HepG2 (cell line): Measurements from ENCODE around the gene CDC25C. TPM values are rescaled to one million over a fixed set of nuclear protein-coding genes. Genes with fewer than 3 reads are reported as not detected.

ENCODE experiments used
- AHR ChIP-seq: IDR thresholded peaks from 2 replicates; pipeline ENCODE4 v1.6.1; 2018; ENCODE audit warnings: missing genetic modification reagents, missing compliant biosample characterization
- ATM ChIP-seq: fragments of 450-650 bp; IDR thresholded peaks from 2 replicates; pipeline ENCODE4 v1.7.1; 2017; ENCODE audit warnings: mild to moderate bottlenecking, borderline replicate concordance
- CAMTA2 ChIP-seq: sonication (generic); formaldehyde crosslinking; IDR thresholded peaks from 2 replicates; pipeline ENCODE4 v1.4.0; 2020; ENCODE audit warnings: mild to moderate bottlenecking, missing genetic modification reagents, borderline replicate concordance
- ELF4 ChIP-seq: sonication (generic); formaldehyde crosslinking; IDR thresholded peaks from 2 replicates; pipeline ENCODE4 v1.5.0; 2020; ENCODE audit warnings: missing genetic modification reagents, mild to moderate bottlenecking, moderate library complexity, borderline replicate concordance
- EZH2 ChIP-seq: conservative IDR thresholded peaks from 2 replicates; pipeline ENCODE4 v1.6.1; 2012; ENCODE audit warnings: mild to moderate bottlenecking, low read depth, low read length, moderate library complexity
- FOSL1 ChIP-seq: sonication (generic); formaldehyde crosslinking; IDR thresholded peaks from 2 replicates; pipeline ENCODE4 v1.9.0; 2021; ENCODE audit warnings: missing genetic modification reagents, borderline replicate concordance
- FOXM1 ChIP-seq: sonication (generic); formaldehyde crosslinking; IDR thresholded peaks from 2 replicates; pipeline ENCODE4 v1.5.0; 2020; ENCODE audit warnings: missing genetic modification reagents
- MTF1 ChIP-seq: sonication (generic); formaldehyde crosslinking; IDR thresholded peaks from 2 replicates; pipeline ENCODE4 v1.5.0; 2020; ENCODE audit warnings: missing genetic modification reagents
- PHB2 ChIP-seq: fragments of 450-650 bp; IDR thresholded peaks from 2 replicates; pipeline ENCODE4 v1.6.1; 2018; ENCODE audit not compliant: partially characterized antibody
- TCF7 ChIP-seq: sonication (generic); IDR thresholded peaks from 2 replicates; pipeline ENCODE4 v1.6.1; 2016; ENCODE audit warnings: antibody characterized with exemption, low read depth
- XBP1 ChIP-seq: sonication (generic); formaldehyde crosslinking; IDR thresholded peaks from 2 replicates; pipeline ENCODE4 v1.5.0; 2020; ENCODE audit warnings: missing genetic modification reagents
- ZNF17 ChIP-seq: sonication (generic); formaldehyde crosslinking; IDR thresholded peaks from 2 replicates; pipeline ENCODE4 v1.5.0; 2020; ENCODE audit warnings: mild to moderate bottlenecking, missing genetic modification reagents
- ZNF326 ChIP-seq: sonication (generic); formaldehyde crosslinking; IDR thresholded peaks from 2 replicates; pipeline ENCODE4 v1.4.0; 2020; ENCODE audit warnings: missing genetic modification reagents, borderline replicate concordance
- ZNF354B ChIP-seq: sonication (generic); formaldehyde crosslinking; IDR thresholded peaks from 2 replicates; pipeline ENCODE4 v1.8.0; 2022; ENCODE audit warnings: mild to moderate bottlenecking, missing genetic modification reagents
- ZNF382 ChIP-seq: sonication (generic); formaldehyde crosslinking; IDR thresholded peaks from 2 replicates; pipeline ENCODE4 v1.5.0; 2020; ENCODE audit warnings: missing genetic modification reagents, mild to moderate bottlenecking, borderline replicate concordance
- ZNF496 ChIP-seq: sonication (generic); formaldehyde crosslinking; IDR thresholded peaks from 2 replicates; pipeline ENCODE4 v1.8.1; 2023; ENCODE audit warnings: mild to moderate bottlenecking, moderate library complexity, missing genetic modification reagents; ENCODE audit not compliant: insufficient replicate concordance
- ZNF557 ChIP-seq: sonication (generic); formaldehyde crosslinking; IDR thresholded peaks from 2 replicates; pipeline ENCODE4 v1.4.0; 2020; ENCODE audit warnings: missing genetic modification reagents
- ZNF713 ChIP-seq: sonication (generic); formaldehyde crosslinking; IDR thresholded peaks from 2 replicates; pipeline ENCODE4 v1.4.0; 2020; ENCODE audit warnings: mild to moderate bottlenecking, missing genetic modification reagents
- ZNF724P ChIP-seq: sonication (generic); formaldehyde crosslinking; IDR thresholded peaks from 2 replicates; pipeline ENCODE4 v1.8.0; 2022; ENCODE audit warnings: missing genetic modification reagents, borderline replicate concordance
- polyA plus RNA-seq, 8 experiments: library from polyadenylated mRNA; depleted of rRNA in 3 of 8; stranded (reverse) in 7 of 8; unstranded in 1 of 8; fragments of >200 nt; fragmentation: Illumina TruSeq in 4 of 8; extraction: Trizol in 4 of 8; gene quantifications; 2 replicates each; pipeline versions ENCODE4 v1.2.1 to v1.2.3, GENCODE V29; 2011 to 2016; ENCODE audit warnings: low read depth in 4 of 8, missing spikeins in 1 of 8, mixed read lengths in 1 of 8; ENCODE audit not compliant: insufficient read depth in 1 of 8
- total RNA-seq, 5 experiments: library from RNA; depleted of rRNA; stranded (reverse); fragments of >200 nt; fragmentation: Illumina TruSeq; extraction: Trizol; gene quantifications; 2 replicates each; pipeline ENCODE4 v1.2.3, GENCODE V29; 2016; ENCODE audit warnings: low read depth in 1 of 5
- TF ChIP-seq, protein P1 (sequence below): sonication (generic); formaldehyde crosslinking; IDR thresholded peaks from 2 replicates; pipeline ENCODE4 v1.4.0; 2020; ENCODE audit warnings: missing genetic modification reagents, mild to moderate bottlenecking, borderline replicate concordance
- TF ChIP-seq, protein P2 (sequence below): sonication (generic); formaldehyde crosslinking; IDR thresholded peaks from 2 replicates; pipeline ENCODE4 v1.4.0; 2020; ENCODE audit warnings: missing genetic modification reagents
- TF ChIP-seq, protein P3 (sequence below): sonication (generic); formaldehyde crosslinking; IDR thresholded peaks from 2 replicates; pipeline ENCODE4 v1.8.0; 2022; ENCODE audit warnings: mild to moderate bottlenecking, missing genetic modification reagents, moderate library complexity
- TF ChIP-seq, protein P4 (sequence below): sonication (generic); formaldehyde crosslinking; IDR thresholded peaks from 2 replicates; pipeline ENCODE4 v1.4.0; 2020; ENCODE audit warnings: low read depth, mild to moderate bottlenecking, missing genetic modification reagents

Gene CDC25C
- total and polyA plus RNA-seq, 2 of the 13 experiments (the other 11 are each of a cell fraction or from before 2014, with no cell fraction given), result 17.7 to 27.6 TPM

DNA sequence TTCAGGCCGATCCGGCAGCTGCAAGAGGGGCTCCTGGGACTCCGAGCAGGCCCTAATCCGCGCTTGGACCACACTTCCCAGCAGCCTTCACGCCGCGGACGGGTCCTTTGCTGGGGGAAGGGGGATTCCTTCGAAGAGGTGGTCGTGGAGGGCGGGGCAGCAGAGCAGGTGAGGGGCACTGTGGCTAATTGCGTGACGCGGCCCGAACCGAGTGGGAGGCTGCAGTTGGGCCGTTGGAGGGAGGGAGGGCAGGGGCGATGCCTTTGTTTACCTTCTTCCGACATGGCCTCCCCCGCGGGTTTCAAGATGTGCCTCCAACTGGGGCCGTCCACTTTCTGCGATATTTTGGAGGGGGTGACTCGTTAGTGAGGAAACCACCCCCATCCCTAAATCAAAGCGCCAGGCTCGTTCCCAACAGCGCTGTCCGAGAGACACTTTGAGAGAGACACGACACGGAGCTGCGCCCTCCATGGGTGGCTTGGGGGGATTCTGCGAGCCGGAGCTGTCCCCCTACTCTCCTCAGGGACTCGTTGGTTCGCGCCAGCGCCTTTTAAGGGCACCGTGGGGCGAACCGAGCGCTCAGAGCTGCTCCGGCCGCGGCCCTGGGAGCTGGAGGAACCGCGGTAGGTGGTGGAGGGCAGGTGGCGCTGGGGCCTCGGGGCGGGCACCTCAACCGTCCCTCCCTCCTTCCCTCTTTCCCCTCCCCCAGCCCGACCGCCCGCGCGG is 6.2 kb upstream of the CDC25C start, which contains the start of gene FAM53C (continued):
- TF ChIP-seq ZNF326 (no peak), TCF7 (no peak), ZNF496 (CRISPR knock-in tag) (no peak), ELF4 (CRISPR knock-in tag) (no peak), ZNF713 (CRISPR knock-in tag) (no peak), MTF1 (CRISPR knock-in tag) (no peak), ZNF724P (CRISPR knock-in tag) (peak; percentile 45; the same call in 1 of the 2 replicates), AHR (CRISPR knock-in tag) (peak; percentile 92; the same call in 1 of the 2 replicates), XBP1 (CRISPR knock-in tag) (no peak), CAMTA2 (CRISPR knock-in tag) (no peak), FOSL1 (CRISPR knock-in tag) (no peak), PHB2 (no peak), ATM (no peak), EZH2 (no peak), FOXM1 (no peak), ZNF17 (CRISPR knock-in tag) (no peak), ZNF557 (CRISPR knock-in tag) (no peak; the same call in 1 of the 2 replicates), ZNF382 (CRISPR knock-in tag) (no peak), ZNF354B (peak; percentile 90; the same call in 1 of the 2 replicates)
- TF ChIP-seq, protein P1, sequence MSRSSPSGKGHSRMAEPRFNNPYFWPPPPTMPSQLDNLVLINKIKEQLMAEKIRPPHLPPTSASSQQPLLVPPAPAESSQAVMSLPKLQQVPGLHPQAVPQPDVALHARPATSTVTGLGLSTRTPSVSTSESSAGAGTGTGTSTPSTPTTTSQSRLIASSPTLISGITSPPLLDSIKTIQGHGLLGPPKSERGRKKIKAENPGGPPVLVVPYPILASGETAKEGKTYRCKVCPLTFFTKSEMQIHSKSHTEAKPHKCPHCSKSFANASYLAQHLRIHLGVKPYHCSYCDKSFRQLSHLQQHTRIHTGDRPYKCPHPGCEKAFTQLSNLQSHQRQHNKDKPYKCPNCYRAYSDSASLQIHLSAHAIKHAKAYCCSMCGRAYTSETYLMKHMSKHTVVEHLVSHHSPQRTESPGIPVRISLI, result no peak; the same call in 1 of the 2 replicates
- TF ChIP-seq, protein P2, sequence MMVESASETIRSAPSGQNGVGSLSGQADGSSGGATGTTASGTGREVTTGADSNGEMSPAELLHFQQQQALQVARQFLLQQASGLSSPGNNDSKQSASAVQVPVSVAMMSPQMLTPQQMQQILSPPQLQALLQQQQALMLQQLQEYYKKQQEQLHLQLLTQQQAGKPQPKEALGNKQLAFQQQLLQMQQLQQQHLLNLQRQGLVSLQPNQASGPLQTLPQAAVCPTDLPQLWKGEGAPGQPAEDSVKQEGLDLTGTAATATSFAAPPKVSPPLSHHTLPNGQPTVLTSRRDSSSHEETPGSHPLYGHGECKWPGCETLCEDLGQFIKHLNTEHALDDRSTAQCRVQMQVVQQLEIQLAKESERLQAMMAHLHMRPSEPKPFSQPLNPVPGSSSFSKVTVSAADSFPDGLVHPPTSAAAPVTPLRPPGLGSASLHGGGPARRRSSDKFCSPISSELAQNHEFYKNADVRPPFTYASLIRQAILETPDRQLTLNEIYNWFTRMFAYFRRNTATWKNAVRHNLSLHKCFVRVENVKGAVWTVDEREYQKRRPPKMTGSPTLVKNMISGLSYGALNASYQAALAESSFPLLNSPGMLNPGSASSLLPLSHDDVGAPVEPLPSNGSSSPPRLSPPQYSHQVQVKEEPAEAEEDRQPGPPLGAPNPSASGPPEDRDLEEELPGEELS (CRISPR knock-in tag), result peak; percentile 56
- TF ChIP-seq, protein P3, sequence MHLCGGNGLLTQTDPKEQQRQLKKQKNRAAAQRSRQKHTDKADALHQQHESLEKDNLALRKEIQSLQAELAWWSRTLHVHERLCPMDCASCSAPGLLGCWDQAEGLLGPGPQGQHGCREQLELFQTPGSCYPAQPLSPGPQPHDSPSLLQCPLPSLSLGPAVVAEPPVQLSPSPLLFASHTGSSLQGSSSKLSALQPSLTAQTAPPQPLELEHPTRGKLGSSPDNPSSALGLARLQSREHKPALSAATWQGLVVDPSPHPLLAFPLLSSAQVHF (CRISPR knock-in tag), result peak; percentile 77; the same call in 1 of the 2 replicates
- TF ChIP-seq, protein P4, sequence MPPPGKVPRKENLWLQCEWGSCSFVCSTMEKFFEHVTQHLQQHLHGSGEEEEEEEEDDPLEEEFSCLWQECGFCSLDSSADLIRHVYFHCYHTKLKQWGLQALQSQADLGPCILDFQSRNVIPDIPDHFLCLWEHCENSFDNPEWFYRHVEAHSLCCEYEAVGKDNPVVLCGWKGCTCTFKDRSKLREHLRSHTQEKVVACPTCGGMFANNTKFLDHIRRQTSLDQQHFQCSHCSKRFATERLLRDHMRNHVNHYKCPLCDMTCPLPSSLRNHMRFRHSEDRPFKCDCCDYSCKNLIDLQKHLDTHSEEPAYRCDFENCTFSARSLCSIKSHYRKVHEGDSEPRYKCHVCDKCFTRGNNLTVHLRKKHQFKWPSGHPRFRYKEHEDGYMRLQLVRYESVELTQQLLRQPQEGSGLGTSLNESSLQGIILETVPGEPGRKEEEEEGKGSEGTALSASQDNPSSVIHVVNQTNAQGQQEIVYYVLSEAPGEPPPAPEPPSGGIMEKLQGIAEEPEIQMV (CRISPR knock-in tag), result 0 out of 2 replicates have a peak, but pooled peaks have one; percentile 8
